CD8-positive, alpha-beta memory T cell (primary cell): ENCODE measurements around the gene HSFX3. TPM values are rescaled to one million over a fixed set of nuclear protein-coding genes. Genes with fewer than 3 reads are reported as not detected.
"Not testable (repeated sequence)": the region's sequence is repeated elsewhere in the genome, so short reads cannot be mapped to it uniquely, and the experiment has no call there.

Experiments used
- CTCF ChIA-PET: fragments of 350-600 bp; sonication (Branson Sonifier 250); formaldehyde crosslinking; loops from one replicate; lab custom pipeline; 2021; ENCODE audit warnings: antibody characterized with exemption; lab: Charles Lee
- POLR2A ChIA-PET: fragments of 350-600 bp; sonication (Branson Sonifier 250); formaldehyde crosslinking; loops from one replicate; lab custom pipeline; 2021; ENCODE audit warnings: antibody characterized with exemption; lab: Charles Lee
- DNase-seq, 5 donors: peaks; one replicate each; pipeline versions ENCODE4 v3.0.0 to v3.0.0-alpha.2; 2020 to 2022; ENCODE audit warnings: mixed read lengths in 1 of 5
- H3K27ac ChIP-seq: one replicate; pipeline ENCODE4 v1.7.0; 2013; ENCODE audit warnings: low read depth, mild to moderate bottlenecking, low read length, moderate library complexity
- H3K27me3 ChIP-seq: 2 replicates; pipeline ENCODE4 v1.7.0; 2013; ENCODE audit warnings: low read length, mild to moderate bottlenecking; ENCODE audit not compliant: insufficient read depth, poor library complexity, severe bottlenecking
- H3K36me3 ChIP-seq: 2 replicates; pipeline ENCODE4 v1.7.0; 2013; ENCODE audit warnings: mild to moderate bottlenecking, low read length, moderate library complexity; ENCODE audit not compliant: insufficient read depth
- H3K4me1 ChIP-seq: 2 replicates; pipeline ENCODE4 v1.7.0; 2013; ENCODE audit warnings: mild to moderate bottlenecking, low read length, moderate library complexity; ENCODE audit not compliant: insufficient read depth
- H3K4me3 ChIP-seq: 2 replicates; pipeline ENCODE4 v1.7.0; 2013; ENCODE audit warnings: mild to moderate bottlenecking, low read length
- H3K9me3 ChIP-seq: 2 replicates; pipeline ENCODE4 v1.7.0; 2013; ENCODE audit warnings: mild to moderate bottlenecking, low read length
- H3K27ac Mint-ChIP-seq, 8 donors: one replicate each; pipeline ENCODE4 v1.8.0; 2020 to 2021; ENCODE audit warnings: mixed read lengths in 8 of 8, mild to moderate bottlenecking in 6 of 8, inconsistent platforms in 3 of 8, moderate library complexity in 3 of 8
- H3K27me3 Mint-ChIP-seq, 2 donors: one replicate each; pipeline ENCODE4 v1.8.0; 2020 to 2021; ENCODE audit warnings: mixed read lengths in 2 of 2, mild to moderate bottlenecking in 1 of 2, moderate library complexity in 1 of 2
- H3K36me3 Mint-ChIP-seq, 3 donors: one replicate each; pipeline ENCODE4 v1.8.0; 2020 to 2021; ENCODE audit warnings: mixed read lengths in 3 of 3, inconsistent platforms in 1 of 3, mild to moderate bottlenecking in 1 of 3
- H3K4me1 Mint-ChIP-seq, 3 donors: one replicate each; pipeline ENCODE4 v1.8.0; 2020 to 2021; ENCODE audit warnings: mixed read lengths in 3 of 3, inconsistent platforms in 1 of 3, mild to moderate bottlenecking in 1 of 3
- H3K4me3 Mint-ChIP-seq, 7 donors: one replicate each; pipeline ENCODE4 v1.8.0; 2020 to 2021; ENCODE audit warnings: mixed read lengths in 7 of 7, mild to moderate bottlenecking in 6 of 7, moderate library complexity in 4 of 7, inconsistent platforms in 2 of 7
- H3K9me3 Mint-ChIP-seq, 5 donors: one replicate each; pipeline ENCODE4 v1.8.0; 2020 to 2022; ENCODE audit warnings: mixed read lengths in 5 of 5, mild to moderate bottlenecking in 3 of 5, moderate library complexity in 2 of 5, inconsistent platforms in 1 of 5
- polyA plus RNA-seq: library from polyadenylated mRNA; unstranded; fragments of 300-500 nt; fragmentation: Illumina TruSeq; gene quantifications from one replicate; pipeline ENCODE4 v1.2.3, GENCODE V29; 2021
- total RNA-seq, 2 experiments: library from RNA; stranded (reverse); gene quantifications; one replicate each; pipeline ENCODE4 v1.2.3, GENCODE V29; 2021

HSFX3 gene
- total and polyA plus RNA-seq, 3 experiments from 2014 or later = not detected

DNA sequence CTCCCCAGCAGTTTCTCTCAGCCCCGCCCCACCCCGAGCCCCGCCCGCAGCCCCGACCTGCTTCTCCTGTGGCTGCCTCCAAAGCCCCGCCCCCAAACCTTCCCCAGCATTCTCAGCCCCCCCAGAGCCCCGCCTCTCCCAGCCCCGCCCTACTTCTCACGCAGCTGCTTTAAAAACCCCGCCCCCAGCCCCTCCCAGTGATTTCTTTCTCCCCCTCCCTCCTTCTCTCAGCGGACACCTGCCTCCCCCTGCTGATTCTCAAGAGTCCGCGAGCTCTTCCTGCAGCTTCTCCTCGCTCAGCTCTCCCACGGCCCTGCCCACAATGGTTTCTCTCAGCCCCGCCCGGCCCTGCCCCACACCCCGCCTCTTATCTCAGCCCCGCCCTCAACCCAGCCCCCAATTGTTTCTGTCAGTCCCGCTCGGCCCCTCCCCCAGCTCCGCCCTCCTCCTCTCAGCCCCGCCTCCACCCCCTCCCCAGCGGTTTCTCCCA is 9.5 kb downstream of the HSFX3 start:
- Histone ChIP-seq H3K4me3 (peak overlapping the region; percentile 63), H3K4me1 (peaks cover 6% of the 10 kb centered on the region), H3K27ac (peak overlapping the region; percentile 99), H3K27me3 (no peaks in the 10 kb centered on the region), H3K36me3 (no peaks in the 10 kb centered on the region), H3K9me3 (no peaks in the 10 kb centered on the region)
- DNase-seq = peak; percentile 82 to 95 (median 85)
- POLR2A ChIA-PET = interaction anchor here (0.7 to 2.8 kb wide), 8 partner anchors 12 to 1628 kb away, joined by 3 to 25 read pairs (median 6); partner anchors contain the start of genes EOLA2 and IDS
- Mint-ChIP-seq H3K4me1 (peaks cover 9 to 13% (median 12%) of the 10 kb centered on the region in 3 donors), H3K36me3 (peaks cover 0 to 14% (median 0%) of the 10 kb centered on the region in 3 donors), H3K9me3 (no peaks in the 10 kb centered on the region), H3K27me3 (no peaks in the 10 kb centered on the region), H3K27ac (peak overlapping the region; percentile 87 to 100 (median 100)), H3K4me3 (peak overlapping the region; percentile 67 to 98 (median 90))
- CTCF ChIA-PET = interaction anchor here (1.1 to 3.6 kb wide), 7 partner anchors 14 to 400 kb away, joined by 3 to 34 read pairs (median 6); partner anchors contain the start of genes EOLA2 and IDS

- Mint-ChIP-seq H3K4me3 (peak overlapping the region; percentile 67 to 96 (median 90)), H3K9me3 (no peaks in the 10 kb centered on the region), H3K36me3 (peaks cover 0 to 10% (median 0%) of the 10 kb centered on the region in 3 donors), H3K27me3 (no peaks in the 10 kb centered on the region), H3K27ac (peak overlapping the region; percentile 79 to 96 (median 92)), H3K4me1 (peaks cover 9 to 13% (median 12%) of the 10 kb centered on the region in 3 donors)
- H3K36me3 ChIP-seq = no peaks in the 10 kb centered on the region
- no peaks in the 10 kb centered on the region for H3K27me3 ChIP-seq
- no peaks in the 10 kb centered on the region for H3K9me3 ChIP-seq
- ChIA-PET POLR2A (interaction anchor here (0.7 to 2.8 kb wide), 8 partner anchors 15 to 1628 kb away, joined by 3 to 25 read pairs (median 5); partner anchors contain the start of genes EOLA2, FMR1 and IDS), CTCF (interaction anchor here (0.7 to 3.6 kb wide), 8 partner anchors 11 to 401 kb away, joined by 3 to 34 read pairs (median 5); partner anchors contain the start of gene IDS)
- H3K27ac ChIP-seq = peak overlapping the region; percentile 57
- H3K4me1 ChIP-seq = peaks cover 6% of the 10 kb centered on the region
- H3K4me3 ChIP-seq = peak overlapping the region; percentile 49
- peak; percentile 83 to 94 (median 83) for DNase-seq
These were observed 10.2 kb downstream of the HSFX3 start for GRCh38 chrX:149539283-149540130.

DNA sequence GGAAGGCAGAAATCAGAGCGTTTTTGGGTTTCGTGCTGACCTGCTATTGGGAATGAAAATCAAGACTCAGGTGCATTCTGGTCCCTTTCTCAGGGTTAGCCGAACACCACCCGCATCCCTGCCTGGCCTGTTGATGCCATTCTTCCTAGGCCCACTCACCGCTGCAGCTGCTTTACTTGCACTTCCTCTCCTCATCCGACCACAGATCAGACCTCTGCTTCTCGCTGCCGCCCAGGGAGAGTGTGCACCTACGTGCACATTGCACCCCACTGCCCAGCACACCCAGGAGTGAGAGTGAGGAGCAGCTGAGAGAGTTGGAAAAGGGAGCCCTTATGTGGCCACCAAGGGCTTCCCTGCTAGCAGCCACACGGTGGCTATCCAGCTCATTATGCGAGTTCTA is 12.2 kb downstream of the HSFX3 start:
- H3K4me1 Mint-ChIP-seq = peaks cover 9 to 13% (median 12%) of the 10 kb centered on the region in 3 donors
- CTCF ChIA-PET = not testable (repeated sequence)
- peaks cover 0 to 14% (median 0%) of the 10 kb centered on the region in 3 donors for H3K36me3 Mint-ChIP-seq

DNA sequence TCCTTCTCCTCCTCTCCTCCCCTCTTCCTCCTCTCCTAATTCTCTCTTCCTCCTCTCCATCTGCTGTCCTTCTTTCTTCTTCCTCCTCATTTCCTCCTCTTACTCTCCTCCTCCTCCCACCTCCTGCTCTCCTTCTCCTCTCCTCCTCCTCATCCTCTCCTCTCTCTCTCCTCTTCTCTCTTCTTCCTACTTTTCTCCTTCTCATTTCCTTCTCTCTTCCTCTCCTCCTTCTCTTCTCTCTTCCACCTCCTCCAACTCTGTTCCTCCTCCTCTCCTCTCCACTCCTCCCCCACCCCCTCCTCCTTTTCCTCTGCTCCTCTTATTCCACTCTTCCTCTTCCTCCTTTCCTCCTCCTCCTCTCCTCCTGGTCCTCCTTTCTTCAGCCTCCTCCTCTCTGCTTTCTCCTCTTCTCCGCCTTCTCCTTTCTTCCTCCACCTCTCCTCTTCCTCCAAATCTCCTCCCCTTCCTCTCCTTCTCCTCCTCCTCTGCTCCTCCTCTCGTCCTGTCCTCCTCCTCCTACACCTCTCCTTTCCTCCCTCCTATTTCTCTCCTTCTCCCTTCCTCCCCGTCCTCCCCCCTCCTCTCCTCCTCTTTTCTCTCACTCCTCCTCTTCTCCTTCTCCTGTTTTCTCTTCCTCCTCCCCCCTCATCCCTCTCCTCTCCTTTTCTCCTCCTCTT is 14.7 kb downstream of the HSFX3 start:
- H3K9me3 Mint-ChIP-seq, DNase-seq, H3K4me1 Mint-ChIP-seq, CTCF ChIA-PET, H3K27me3 Mint-ChIP-seq, H3K4me3 Mint-ChIP-seq, H3K27ac ChIP-seq, H3K27me3 ChIP-seq, H3K9me3 ChIP-seq, H3K36me3 ChIP-seq, POLR2A ChIA-PET, H3K4me1 ChIP-seq, H3K4me3 ChIP-seq: not testable (repeated sequence)
- H3K27ac Mint-ChIP-seq = peak overlapping the region in 2 of 8 donors; percentile 50 to 91
- H3K36me3 Mint-ChIP-seq = peaks cover 0 to 21% (median 0%) of the 10 kb centered on the region in 3 donors

More for the DNA sequence above, 12.2 kb downstream of the HSFX3 start:
- H3K9me3 Mint-ChIP-seq, H3K4me3 Mint-ChIP-seq, H3K36me3 ChIP-seq, DNase-seq, H3K4me3 ChIP-seq, POLR2A ChIA-PET, H3K27ac ChIP-seq, H3K9me3 ChIP-seq, H3K27me3 ChIP-seq, H3K4me1 ChIP-seq, H3K27me3 Mint-ChIP-seq: not testable (repeated sequence)
- peak overlapping the region in 1 of 8 donors; percentile 60 for H3K27ac Mint-ChIP-seq

GRCh38 chrX:149533999-149534398 is 15.7 kb downstream of the HSFX3 start:
- peaks cover 0 to 21% (median 0%) of the 10 kb centered on the region in 3 donors for H3K36me3 Mint-ChIP-seq
- POLR2A ChIA-PET, H3K36me3 ChIP-seq, H3K27ac ChIP-seq, DNase-seq, H3K9me3 ChIP-seq, H3K27me3 ChIP-seq, H3K27me3 Mint-ChIP-seq, H3K4me3 ChIP-seq, H3K27ac Mint-ChIP-seq, H3K4me1 Mint-ChIP-seq, H3K4me1 ChIP-seq, H3K9me3 Mint-ChIP-seq, CTCF ChIA-PET, H3K4me3 Mint-ChIP-seq: not testable (repeated sequence)

DNA sequence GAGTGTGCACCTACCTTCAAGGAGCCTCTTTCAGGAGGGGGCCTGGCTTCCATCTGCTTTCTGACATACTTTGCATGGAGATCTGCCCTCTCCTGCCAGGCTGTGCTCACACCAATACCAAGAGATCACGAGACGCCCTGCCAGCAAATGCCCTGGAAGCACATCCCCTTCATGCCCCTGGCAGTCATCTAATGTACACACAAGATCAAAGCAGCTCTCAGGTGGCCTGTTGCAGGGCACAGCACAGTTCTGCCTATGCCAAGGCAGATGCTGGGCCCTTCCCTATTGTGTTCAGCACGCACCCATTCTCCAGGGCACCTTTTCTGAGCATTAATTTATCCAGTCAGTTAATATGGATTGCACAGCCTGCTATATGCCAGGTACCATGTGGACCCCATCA is 16.9 kb downstream of the HSFX3 start:
- H3K4me3 Mint-ChIP-seq, CTCF ChIA-PET, H3K27me3 Mint-ChIP-seq, H3K27ac ChIP-seq, POLR2A ChIA-PET, H3K4me3 ChIP-seq, H3K27me3 ChIP-seq, H3K4me1 Mint-ChIP-seq, H3K9me3 ChIP-seq, DNase-seq, H3K4me1 ChIP-seq, H3K27ac Mint-ChIP-seq, H3K9me3 Mint-ChIP-seq, H3K36me3 ChIP-seq: not testable (repeated sequence)
- peaks cover 0 to 21% (median 0%) of the 10 kb centered on the region in 3 donors for H3K36me3 Mint-ChIP-seq

GRCh38 chrX:149531599-149531998 is 18.1 kb downstream of the HSFX3 start:
- ChIA-PET CTCF (interaction anchor here (1.3 to 4.3 kb wide), 2 partner anchors 19 to 407 kb away, joined by 3 to 24 read pairs; partner anchors contain the start of gene EOLA2), POLR2A (no interaction called here)
- H3K4me3 ChIP-seq = no peak overlapping the region
- H3K4me1 Mint-ChIP-seq = peaks cover 4 to 9% (median 8%) of the 10 kb centered on the region in 3 donors
- H3K9me3 ChIP-seq = no peaks in the 10 kb centered on the region
- DNase-seq = no peak
- H3K36me3 Mint-ChIP-seq = peaks cover 0 to 21% (median 0%) of the 10 kb centered on the region in 3 donors
- H3K27me3 Mint-ChIP-seq = no peaks in the 10 kb centered on the region
- peak overlapping the region in 2 of 8 donors; percentile 58 to 90 for H3K27ac Mint-ChIP-seq
- H3K36me3 ChIP-seq = no peaks in the 10 kb centered on the region
- no peaks in the 10 kb centered on the region for H3K27me3 ChIP-seq
- no peak overlapping the region for H3K27ac ChIP-seq
- H3K9me3 Mint-ChIP-seq = no peaks in the 10 kb centered on the region
- no peak overlapping the region for H3K4me3 Mint-ChIP-seq
- H3K4me1 ChIP-seq = no peaks in the 10 kb centered on the region
